ENCODE data around the gene MAB21L2. TPM values are rescaled to one million over a fixed set of nuclear protein-coding genes. Genes with fewer than 3 reads are reported as not detected.
A peak's percentile ranks its signal among the peaks of the same experiment; 100 is the strongest.

The MAB21L2 gene
- total and polyA plus RNA-seq, 2 of the 13 experiments (the other 11 are each of a cell fraction or from before 2014, with no cell fraction given), result not detected

DNA sequence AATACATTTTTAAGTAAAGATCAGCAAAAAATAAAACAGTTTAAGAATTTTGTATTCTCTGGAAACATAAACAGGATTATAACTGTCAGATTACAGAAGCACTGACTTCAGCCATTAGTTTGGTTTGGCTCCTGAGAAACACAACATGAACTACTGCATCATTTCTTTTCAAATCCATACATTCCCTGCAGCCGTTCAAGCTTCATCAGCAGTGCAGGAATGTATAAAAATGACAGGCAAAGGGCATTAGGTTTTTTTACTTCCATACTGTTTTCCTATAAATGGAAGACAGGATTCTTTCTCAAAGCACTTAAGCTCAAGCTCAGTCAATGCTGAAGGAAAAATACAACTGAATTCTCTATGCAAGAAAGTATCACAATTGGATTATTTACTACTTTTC, 4.2 kb upstream of the MAB21L2 start:
- DNase-seq (ENCODE audit: low spot score) (no peak), FAIRE-seq (no peak), ATAC-seq (no peak)
- Histone ChIP-seq H3K27ac (ENCODE audit: extremely low read length, insufficient read depth, low read length) (no peak overlapping the region), H3K79me2 (ENCODE audit: insufficient read depth, low read length) (no peaks in the 10 kb centered on the region), H3K4me1 (ENCODE audit: insufficient read depth, low read length) (no peaks in the 10 kb centered on the region), H3K27me3 (ENCODE audit: control insufficient read depth in 1 of 2, insufficient read depth in 2 of 2, low read length in 2 of 2) (no peaks in the 10 kb centered on the region), H3K4me3 (replicated peaks in 1 of 3; ENCODE audit: insufficient read depth in 1 of 3, low read depth in 2 of 3, low read length in 3 of 3) (no peak overlapping the region), H3K36me3 (replicated peaks in 1 of 2; ENCODE audit: control insufficient read depth in 1 of 2, insufficient read depth in 2 of 2, low read length in 2 of 2) (peaks cover 0 to 1% of the 10 kb centered on the region in 2 experiments; a peak in 1 of 5 replicates), H3K4me2 (ENCODE audit: low read depth, low read length) (no peak overlapping the region), H3K9ac (ENCODE audit: insufficient read depth, low read depth, low read length) (no peak overlapping the region), H2AFZ (ENCODE audit: low read length) (no peak overlapping the region), H3K9me3 (ENCODE audit: low read length) (no peaks in the 10 kb centered on the region), H4K20me1 (ENCODE audit: insufficient read depth, low read length) (no peaks in the 10 kb centered on the region)
- WGBS (ENCODE audit: low lambda C conversion rate), result 91% methylated on average over 1 of the region's 1 CpG
- no peak for TF ChIP-seq CREB1 (IDR thresholded peaks at IDR 0.05)
- no peak for TF ChIP-seq CREB1 (CRISPR knock-in tag; IDR thresholded peaks at IDR 0.05)
- TF ChIP-seq RNF219 (CRISPR knock-in tag; IDR thresholded peaks at IDR 0.05), result no peak
- TF ChIP-seq CHD4 (IDR thresholded peaks at IDR 0.05; ENCODE audit: borderline replicate concordance, low read length), result no peak
- TF ChIP-seq MAFK (conservative IDR thresholded peaks at IDR 0.05 in 1 of 2, IDR thresholded peaks at IDR 0.05 in 1 of 2; ENCODE audit: low read length in 2 of 2), result 0 out of 4 replicates have a peak, but pooled peaks have one; percentile 1 to 15
- TF ChIP-seq ZC3H4 (CRISPR knock-in tag; IDR thresholded peaks at IDR 0.05; ENCODE audit: borderline replicate concordance), result no peak
- intact Hi-C loops (cut with micrococcal nuclease; ENCODE audit: unreplicated experiment), result no loop called here
- ChIA-PET POLR2A (no interaction called here), CTCF (ENCODE audit: low intra/inter-chr PET ratio, low total read pairs) (no interaction called here)
- in situ Hi-C loops (cut with HindIII; ENCODE audit: extremely low pct_ligation_motif_present, low pct_unique_long_range_greater_than_20kb), result no loop called here
- BruUV-seq (replicated peaks), result no TSS peak

All from HepG2 (cell line).